HG03354 (cell line): ENCODE data around the gene ZDHHC22.

Source experiments
- ATAC-seq: cut with Tn5 transposase; IDR thresholded peaks from one replicate; pipeline ENCODE4 v1.9.1; 2021; ENCODE audit warnings: mild to moderate bottlenecking; ENCODE audit not compliant: unreplicated experiment, poor library complexity, severe bottlenecking

The ZDHHC22 gene

DNA sequence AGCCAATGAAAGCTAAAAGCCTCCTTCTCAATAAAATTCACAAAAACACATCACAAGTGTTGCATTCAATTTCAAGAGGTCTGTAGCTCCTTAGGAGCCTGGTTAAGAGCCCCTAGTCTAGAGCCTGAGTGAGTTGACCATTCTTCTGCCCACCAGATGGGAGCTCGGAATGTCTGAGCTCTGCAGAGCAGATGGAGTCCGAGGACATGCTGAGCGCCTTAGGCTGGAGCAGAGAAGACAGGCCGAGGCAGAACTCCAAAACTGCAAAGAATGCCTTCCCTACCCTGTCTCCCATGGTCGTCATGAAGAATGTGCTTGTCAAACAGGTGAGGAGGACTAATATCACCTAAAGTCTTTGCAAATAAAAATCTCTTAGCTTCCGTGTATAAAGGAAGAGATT lies 31.9 kb downstream of the ZDHHC22 start:
- no peak for ATAC-seq

- no peak for ATAC-seq
These were observed 32.8 kb downstream of the ZDHHC22 start for GRCh38 chr14:77108753-77109152.

DNA sequence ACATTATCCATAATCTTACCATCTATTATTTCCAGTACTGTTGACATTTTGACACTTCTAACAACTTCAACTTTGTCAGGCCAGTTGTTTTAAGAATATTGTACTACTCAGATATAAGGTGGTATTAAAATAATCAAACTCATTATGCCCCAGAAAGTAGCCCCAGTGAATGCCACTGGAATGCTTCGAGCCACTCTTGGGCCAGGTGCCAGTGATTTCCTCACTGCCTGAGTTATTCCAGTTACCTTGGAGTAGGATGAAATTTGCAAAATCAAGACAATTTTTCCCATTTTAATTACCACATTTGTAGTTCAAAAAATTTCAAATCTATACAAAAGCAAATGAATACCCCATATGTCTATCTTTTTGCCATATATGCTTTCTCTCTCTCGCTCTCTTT lies 34.4 kb downstream of the ZDHHC22 start:
- ATAC-seq: no peak

DNA sequence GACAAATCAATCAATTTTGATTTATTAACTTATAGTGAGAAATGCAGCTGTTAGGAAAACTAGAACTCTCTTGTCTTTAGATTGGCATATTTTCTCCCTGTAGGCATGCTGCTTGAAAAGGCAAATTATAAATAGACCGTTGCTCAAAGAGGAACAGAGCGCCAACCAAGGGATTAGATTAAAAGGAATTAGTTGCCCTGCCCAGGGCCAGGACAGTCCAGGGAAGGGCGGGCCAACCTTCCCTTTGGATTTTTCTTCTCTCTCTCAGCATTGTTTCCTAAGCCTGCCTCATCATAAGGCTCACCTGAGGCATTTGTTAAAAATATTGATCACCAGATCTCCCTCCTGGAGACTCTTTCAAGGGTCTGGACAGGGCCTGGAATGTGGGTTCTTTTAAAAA lies 34.9 kb downstream of the ZDHHC22 start:
- no peak for ATAC-seq

DNA sequence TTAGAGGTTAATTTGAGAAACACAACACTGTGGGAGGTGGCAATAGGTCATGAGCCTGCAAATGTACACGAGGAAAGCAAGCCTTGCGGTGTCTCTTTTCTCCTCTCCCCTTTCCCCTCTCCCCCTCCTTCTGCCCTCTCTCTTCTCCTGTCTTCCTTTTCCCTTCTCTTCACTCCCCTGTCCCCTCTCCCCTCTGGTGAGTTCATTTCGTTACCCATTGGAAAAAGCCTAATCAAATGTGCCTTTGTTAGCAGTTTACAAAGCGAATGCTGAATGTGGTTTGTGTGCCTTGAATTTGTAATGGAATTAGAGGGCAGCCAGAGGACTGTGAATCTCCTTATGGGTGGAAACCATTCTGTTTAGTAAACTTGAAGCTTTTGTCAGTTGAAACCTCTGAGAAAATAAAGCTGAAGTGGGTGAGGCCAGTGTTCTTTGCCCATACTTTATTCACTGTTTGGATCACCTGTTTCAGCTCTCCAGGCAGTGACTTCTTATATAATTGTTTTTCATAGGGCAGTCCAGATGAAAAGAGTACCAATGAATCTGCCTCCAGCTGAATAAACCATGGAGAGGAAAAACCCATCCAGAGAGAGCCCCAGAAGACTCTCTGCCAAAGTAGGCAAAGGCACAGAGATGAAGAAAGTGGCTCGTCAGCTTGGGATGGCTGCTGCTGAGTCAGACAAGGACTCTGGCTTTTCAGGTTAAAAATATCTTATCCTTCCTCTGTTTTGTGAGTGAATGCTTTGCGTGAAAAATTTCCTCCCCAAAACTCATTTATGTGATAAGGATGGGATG lies 36.2 kb downstream of the ZDHHC22 start:
- ATAC-seq: no peak

DNA sequence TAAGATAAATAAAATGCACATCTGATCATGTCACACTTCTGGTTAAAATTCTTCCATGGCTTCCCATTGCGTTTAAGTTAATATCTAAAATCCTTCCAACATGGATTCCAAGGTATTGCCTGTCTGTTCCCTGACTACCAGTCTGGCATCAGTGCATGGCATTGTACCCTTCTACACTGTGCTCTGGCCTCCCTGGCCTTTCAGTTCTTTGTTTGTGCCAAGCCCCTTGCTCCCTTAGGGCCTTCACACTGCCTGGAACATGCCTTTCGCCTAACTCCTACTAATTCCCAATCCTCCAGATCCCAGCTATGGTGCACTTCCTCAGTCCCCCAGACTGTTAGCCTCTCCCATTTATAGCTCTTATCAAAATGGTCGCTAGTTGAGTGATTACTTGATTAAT lies 37.2 kb downstream of the ZDHHC22 start:
- ATAC-seq: no peak

GRCh38 chr14:77103951-77104350 lies 37.6 kb downstream of the ZDHHC22 start:
- no peak for ATAC-seq

- no peak for ATAC-seq
These were observed 38.1 kb downstream of the ZDHHC22 start for GRCh38 chr14:77103475-77103874.

DNA sequence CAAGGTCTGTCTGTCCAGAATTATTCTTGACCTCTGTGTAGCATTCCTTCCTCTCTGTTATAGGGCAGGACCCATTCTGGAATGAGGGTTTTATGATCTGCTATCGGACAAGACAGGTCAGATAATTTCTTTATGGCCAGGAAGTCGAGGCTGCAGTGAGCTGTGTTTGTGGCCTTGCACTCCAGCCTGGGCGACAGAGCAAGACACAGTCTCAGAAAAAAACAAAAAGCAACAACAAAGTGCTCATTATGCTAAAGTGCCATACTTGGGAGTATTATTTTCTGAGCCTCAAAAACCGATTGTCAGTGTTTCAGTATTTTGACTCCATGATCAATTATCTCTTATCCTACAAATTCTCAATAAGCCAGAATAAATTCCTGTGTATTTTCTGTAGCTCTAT lies 39.4 kb downstream of the ZDHHC22 start:
- ATAC-seq: no peak

DNA sequence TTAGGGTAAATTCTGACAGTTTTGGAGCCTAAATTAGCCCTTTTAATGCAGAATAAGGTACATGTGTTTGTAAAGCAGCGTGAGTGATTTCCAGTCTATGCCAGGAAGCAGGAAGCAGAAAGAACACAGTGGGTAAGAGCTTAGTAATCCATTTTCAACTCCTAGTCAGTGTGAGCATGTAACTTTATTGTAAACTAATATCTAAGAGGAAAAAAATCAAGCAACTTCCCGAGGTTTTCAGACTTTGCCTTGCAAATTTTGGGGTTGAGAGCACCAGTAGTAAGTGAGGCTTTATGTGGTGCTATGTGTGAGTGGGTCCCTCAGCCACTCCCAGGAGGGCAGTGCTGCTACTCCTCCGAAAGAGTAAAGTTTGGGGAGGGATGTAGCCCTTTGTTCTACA lies 40.6 kb downstream of the ZDHHC22 start:
- ATAC-seq: no peak

DNA sequence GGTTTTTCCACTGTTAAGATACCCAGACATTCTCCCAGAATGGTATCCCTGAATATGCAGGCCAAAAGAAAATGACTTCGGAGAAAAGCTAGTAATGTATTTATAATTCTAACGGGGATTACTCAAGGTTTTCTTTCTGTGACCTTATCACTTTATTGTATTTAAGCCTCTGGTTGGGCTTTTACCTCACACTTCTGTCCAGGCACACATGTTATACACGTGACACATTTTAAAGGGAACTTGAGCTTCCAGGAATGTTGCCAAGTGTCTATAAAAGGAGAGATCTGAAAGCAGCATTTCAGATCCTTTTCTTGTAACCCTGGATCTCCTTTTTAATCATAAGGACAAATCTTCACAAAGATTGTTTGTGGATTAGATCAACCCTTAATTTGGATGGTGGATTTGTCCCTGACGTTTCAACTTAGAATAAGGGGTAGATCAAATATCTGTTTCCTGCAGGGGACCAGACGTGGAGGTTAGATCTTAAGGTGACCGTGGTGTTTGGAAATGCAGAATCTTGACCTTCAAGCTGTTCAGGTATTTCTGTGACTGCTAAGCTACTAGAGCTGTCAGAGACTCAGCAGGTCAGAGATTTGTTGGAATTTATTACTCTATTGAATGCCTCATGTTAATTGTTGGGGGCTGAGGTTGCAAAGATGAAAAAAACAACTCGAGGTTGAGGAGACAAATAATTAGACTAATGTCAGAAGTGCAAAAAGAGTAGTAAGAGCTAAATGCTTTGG lies 42.0 kb downstream of the ZDHHC22 start:
- ATAC-seq: no peak

GRCh38 chr14:77098529-77099353 lies 42.9 kb downstream of the ZDHHC22 start:
- ATAC-seq: no peak

DNA sequence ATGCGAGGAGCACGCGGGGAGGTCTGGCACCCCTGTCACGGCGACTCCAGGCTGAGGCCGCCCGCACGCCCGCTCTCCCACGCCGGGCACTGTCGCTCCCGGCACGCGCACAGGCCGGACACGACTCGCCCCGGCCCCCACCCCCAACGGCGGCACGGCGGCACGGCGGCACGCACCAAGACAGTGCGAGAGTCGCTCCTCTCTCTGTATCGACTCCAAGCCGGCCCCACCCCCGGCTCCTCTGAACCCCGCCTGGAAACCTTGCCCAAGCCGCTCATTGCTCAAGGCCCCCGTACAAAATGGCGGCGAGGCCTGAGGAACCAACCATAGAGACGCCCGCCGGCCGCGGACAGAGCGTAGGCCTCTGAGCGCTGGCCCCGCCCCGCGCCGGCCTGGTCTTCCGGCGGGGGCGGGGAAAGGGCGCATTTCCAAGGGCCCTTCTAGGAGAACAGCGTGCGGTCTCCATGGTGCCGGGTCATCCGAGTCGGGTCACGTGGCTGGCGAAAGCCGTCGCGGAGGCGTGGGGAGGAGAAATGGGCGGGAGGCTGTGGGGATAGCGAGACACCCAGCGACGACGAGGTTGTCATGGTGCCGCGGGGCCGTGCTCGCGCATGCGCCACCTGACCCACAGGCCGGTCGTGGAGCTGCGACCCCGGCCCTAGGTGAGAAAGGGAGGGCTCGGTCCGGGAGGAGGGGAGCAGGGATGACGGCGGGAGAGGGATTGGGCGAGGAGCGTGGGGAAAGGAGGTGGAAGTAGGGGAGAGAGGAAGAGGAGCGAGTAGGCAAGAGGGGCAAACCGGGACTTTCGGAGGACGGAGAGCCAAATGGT lies 43.7 kb downstream of the ZDHHC22 start, which contains the start of gene CIPC:
TSS of gene CIPC (plus strand) at position 559 of the 829 bp plus-strand sequence. CDS start 7,451 bp downstream, outside the sequence.
- peak; percentile 88 for ATAC-seq

GRCh38 chr14:77097006-77097699 lies 44.4 kb downstream of the ZDHHC22 start:
- no peak for ATAC-seq

DNA sequence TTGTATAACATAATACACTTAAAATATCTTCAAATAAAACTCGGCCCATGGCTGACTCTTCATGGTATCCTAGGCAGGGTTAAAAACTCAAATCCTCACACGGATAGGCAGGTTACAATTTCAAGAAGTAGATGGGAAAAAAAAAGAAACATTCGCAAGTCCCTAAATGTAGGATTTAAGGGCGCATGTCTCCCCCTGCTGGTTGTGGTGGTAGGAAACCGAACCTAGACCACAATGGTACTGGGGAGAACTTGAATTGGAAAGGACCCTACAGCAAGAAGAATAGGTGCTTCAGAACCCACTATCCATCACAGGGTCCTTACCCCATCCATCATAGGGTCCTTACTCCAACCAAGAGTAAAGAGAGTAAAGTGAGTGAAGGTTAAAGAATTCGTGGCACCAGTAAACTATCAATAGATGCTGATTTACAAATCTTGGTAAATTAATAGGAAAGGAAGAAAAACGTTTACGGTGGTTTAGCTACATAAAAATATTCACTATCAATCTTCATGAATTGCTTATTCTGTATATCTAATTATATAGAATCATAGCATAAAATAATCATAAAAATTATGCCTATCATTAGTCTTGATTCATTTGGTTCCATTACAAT lies 46.8 kb downstream of the ZDHHC22 start:
- no peak for ATAC-seq

DNA sequence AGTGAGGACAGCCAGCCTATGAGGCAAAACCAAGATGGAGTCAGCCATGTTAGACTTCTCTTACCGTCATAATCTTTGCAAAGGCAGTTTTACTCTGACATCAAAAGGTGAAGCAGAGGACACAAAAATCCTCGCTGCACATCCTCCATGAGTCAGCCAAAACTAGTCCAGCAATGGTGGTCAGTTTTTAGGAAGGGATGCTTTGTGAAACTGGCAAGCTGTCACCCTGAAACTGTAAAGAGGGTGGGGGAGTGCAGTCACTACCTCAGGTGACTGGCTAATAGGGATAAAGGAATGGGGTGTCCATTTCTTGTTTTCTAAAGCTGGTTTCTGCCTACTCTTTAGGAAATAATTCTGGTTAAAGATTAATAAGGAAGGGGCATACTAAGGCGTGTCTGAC lies 48.9 kb downstream of the ZDHHC22 start:
- ATAC-seq: no peak

GRCh38 chr14:77091518-77091917 lies 50.1 kb downstream of the ZDHHC22 start:
- ATAC-seq: no peak

- ATAC-seq: no peak
These were observed 52.9 kb downstream of the ZDHHC22 start for GRCh38 chr14:77088645-77089044.
